Left renal pelvis (tissue), 4 donors: ENCODE results near the gene GLIS1. TPM values are rescaled to one million over a fixed set of nuclear protein-coding genes. Genes with fewer than 3 reads are reported as not detected.

Source experiments
- DNase-seq, 4 donors: peaks; one replicate each; pipeline ENCODE4 v3.0.0-alpha.2; 2013; ENCODE audit warnings: low read depth in 4 of 4, low spot score in 3 of 4
- polyA plus RNA-seq, 4 donors: library from polyadenylated mRNA; unstranded; fragments of 120-200 nt; gene quantifications; one replicate each; pipeline ENCODE4 v1.2.1, GENCODE V29; 2013; ENCODE audit not compliant: insufficient read length in 4 of 4

The GLIS1 gene
- polyA plus RNA-seq, 4 donors, result 0.29 to 3.1 (median 2.3) TPM

DNA sequence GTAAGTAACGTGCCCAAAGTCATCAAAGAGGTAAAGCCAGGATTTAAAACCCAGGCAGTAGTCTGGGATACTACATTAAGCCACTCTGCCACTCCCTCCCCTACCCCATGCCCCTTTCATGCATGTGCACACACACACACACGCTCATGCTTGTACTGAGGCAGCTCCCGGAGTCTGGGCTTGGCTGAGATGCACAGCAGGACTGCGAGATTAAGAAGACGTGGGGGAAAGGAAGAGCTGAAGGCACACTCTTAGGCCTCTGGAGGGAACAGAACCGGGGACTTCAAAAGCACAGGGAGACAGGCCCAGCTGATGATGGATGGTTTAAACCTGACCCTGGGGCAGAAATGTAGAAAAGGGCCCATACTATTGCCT lies 98.3 kb downstream of the GLIS1 start:
- DNase-seq, result no peak

DNA sequence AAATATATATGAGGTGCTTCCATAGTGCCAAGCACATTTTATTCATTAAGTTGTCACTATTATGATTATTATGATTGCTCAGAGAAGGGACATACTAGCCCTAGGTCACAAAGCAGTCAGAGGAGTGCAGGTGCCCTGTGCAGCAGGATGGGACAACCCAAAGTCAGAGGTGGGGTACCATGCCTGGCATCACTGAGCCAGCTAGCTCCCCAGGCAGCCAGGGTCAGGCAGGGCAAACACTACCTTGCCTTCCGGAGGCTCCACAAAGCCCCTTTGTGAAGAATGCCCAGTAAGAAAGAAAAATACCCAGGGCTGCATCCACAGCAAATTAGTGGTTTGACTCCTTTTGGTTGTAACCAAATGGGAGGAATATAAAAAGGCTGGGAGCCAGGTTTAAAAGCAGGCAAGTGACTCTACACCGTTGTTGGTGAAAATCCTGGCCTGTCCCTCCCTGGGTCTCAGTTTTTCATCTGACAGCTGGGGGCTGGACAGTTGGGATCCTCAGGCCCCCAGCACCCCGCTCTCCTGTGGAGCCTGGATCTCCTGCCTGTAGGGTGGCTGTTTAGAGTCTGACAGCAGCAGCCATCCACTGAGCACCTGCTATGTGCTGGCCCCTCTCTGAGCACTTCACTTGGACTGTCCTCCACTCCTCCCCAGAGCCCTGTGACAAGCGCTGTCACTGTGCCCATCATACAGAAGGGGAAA lies 98.8 kb downstream of the GLIS1 start:
- DNase-seq, result no peak

DNA sequence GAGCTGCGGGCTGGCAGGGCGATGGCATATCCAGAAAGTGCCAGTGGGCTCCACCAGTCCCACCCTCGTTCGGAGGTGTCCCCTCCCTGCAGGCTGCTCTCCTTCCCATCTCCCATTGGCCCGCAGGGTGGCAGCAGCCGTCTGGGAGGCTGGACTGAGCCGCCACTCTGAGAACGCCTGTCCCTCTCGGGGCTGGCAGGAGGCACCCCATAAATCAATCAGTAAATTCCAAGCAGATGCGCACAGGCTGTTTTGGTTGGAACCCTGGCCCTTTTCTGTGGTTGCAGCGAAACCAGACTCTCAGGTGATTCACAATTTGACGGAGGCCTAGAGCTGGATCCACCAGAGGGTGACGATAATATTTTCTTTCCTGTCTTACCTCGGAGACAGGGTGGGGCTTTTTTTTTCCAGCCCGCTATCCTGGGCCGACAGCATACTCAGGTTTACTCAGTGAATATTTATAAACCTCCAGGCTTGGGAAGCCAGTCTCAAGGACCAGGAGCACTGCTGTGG lies 99.7 kb downstream of the GLIS1 start:
- DNase-seq, result no peak

DNA sequence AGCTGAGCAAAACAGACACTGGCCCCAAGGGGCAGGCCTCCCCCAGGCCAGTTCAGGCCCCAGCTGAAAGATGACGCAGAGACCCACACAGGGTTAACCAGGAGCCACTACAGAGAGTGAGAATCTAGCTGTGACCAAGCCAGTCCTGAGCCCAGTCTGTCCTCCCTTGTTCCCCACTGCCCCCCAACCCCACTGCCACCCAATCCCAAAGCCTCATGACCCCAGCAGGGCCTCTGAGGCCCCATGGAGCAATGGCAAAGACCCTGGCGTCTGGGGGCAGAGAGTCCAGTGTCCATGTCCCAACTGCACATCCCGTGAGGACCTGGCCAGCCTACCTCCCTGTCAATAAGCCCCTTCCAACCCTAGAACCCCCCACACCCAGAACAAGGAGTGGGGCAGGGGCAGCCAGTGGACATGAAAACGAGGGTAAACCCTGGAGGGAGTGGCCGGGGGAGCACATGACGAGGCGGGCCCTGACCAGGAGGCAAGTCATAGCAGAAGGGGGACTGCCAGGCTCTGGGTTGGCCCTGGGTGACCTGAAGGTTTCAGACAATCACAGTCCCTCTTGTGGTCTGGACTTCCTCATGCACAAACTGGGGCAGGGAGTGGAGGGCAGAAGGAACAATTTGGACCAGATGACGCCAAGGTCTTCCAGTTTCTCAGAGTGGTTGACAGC lies 100.5 kb downstream of the GLIS1 start:
- DNase-seq, result no peak

DNA sequence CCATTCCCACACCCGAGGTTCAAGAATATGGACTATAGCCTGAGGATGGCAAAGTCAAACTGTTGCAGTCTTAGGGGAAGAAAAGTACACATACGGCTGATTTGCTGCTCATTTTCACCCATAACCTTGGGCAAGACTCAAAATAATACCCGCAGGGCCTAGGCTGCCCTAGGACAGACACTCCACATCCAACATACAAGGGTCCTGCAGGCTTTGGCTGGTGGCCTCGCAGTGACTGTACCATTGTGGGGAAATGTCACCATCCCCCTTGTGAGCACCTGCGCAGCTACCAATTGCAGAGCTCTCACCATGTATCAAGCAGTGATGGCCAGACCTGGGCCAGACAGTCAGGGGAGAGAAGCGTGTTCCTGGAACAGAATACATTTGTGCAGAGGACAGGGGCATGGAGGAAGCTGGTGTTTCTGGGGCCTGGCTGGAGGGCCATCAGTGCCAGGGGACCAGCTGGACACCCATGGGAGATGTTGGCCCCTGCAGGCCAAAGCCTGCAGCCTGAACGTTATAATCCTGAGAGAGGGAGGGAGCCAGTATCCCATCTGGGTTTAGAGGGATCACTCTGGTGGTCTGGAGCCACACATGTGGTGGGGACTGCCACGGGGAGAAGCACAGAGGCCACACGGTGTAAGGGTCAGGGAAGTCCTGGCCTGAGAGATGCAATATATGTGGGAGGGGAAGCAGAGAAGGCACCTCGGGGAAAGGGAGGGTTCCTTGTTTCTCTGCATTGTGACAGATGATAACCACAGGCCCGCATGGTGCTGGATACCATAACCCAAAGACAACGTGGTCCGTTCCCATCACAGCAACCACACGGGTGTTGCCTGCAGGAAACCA lies 101.2 kb downstream of the GLIS1 start:
- no peak for DNase-seq

DNA sequence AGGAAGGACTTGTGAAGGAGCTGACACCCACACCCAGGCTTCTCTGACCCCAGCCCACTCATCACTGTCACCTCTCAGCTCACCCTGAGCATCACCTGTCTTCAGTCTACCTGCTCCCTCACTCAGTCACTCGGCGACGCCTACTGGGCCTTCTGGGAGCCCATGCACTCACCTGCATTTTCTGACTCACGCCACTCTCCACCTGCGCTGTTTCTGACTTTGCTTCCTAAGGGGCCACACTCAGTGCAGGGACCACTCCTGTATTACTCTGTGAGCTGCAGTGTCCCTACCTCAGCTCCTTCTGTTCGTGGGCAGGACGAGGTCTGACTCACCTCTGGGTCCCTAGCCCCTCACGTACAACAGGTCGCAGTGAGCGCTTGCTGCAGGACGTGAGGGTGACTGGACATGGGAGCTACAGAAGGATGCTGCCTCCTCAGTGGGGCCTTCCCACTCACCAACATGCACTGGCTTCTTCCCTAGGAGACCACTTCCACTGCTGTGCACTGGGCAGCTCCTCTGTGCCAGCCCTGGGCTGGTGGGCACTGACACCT lies 102.3 kb downstream of the GLIS1 start:
- DNase-seq, result no peak

DNA sequence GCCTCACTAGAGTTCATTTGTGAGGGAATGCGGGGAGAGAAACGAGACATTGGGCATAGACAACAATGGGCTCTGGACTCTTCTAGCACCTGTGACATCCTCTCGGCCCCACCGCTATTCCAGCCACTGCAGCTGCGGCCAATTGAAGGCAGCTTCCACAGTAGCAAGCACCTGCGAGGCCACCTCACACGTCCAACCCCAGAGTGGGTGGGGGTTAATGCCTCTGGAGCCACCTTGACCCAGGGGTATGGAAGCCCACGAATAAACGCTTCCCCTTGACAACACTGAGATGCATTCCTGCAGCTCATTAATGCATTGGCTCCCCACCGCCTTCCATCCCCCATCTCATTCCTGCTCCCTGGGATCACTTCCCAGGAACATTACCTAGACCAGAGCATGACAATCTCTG lies 104.4 kb downstream of the GLIS1 start:
- no peak for DNase-seq

DNA sequence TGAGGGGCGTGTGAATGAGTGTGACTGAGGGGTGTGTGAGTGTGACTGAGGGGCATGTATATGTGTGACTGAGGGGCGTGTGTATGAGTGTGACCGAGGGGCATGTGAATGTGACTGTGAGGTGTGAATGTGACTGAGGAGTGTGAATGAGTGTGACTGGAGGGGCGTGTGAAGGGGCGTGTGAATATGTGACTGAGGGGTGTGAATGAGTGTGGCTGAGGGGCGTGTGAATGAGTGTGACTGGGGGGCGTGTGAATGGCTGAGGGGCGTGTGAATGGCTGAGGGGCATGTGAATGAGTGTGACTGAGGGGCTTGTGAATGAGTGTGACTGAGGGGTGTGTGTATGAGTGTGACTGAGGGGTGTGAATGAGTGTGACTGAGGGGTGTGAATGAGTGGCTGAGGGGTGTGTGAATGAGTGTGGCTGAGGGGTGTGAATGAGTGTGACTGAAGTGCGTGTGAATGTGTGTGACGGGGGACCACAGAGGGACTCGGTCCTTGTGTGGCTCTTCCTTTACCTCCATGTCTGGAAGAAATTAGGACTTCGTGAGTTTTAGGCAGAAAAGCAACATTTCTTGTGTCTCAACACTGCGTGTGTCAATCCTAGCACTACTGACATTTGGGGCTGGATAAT lies 105.8 kb downstream of the GLIS1 start:
- no peak for DNase-seq

DNA sequence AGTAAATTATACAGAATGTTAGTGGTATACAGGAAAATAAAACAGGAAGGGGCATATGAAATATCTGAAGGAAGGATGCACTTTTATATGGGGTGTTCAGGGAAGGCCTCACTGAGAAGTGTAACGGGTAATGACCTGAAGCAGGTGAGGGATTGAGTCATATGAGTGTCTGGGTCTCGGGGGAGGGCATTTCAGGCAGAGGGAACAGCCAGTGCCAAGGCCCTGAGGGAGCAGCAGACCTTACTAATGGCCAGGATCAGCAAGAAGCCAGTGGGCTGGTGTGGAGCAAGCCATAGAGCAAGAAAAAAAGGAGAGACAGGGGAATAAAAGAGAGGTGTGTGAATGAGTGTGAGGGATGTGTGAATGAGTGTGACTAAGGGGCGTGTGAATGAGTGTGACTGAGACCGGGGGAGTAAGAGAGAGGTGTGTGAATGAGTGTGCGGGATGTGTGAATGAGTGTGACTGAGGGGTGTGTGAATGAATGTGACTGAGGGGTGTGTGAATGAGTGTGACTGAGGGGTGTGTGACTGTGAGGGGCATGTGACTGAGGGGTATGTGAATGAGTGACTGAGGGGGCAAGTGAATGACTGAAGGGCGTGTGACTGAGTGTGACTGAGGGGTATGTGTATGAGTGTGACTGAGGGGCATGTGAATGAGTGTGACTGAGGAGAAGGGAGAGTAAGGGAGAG lies 107.2 kb downstream of the GLIS1 start:
- DNase-seq, result no peak

DNA sequence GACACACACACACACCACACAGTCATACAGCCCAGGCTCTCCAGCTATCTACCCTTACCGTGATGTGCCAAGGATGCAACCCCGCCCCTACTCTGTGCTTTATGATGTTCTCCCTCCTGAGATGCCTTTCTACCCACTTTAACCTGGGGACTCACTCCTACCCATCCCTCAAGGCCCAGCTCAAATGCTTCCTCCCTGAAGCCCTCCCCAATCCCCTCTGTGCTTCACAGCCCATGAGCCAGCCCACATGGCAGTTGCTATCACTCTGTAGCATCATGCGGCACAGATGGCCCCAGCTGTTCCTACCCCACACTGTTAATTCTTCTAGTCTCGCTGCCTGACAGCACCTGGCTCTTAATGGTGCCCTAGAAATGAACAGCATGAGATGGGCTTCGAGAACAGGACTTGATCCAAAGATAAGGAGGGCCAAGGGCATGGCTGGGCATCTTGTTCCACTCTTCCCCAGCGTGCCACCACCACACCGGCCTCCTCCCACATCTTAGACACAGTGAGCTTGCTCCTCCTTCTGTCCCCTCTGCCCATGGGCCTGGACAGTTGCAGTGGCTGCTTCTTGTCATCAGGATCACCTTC lies 109.8 kb downstream of the GLIS1 start:
- DNase-seq, result no peak

DNA sequence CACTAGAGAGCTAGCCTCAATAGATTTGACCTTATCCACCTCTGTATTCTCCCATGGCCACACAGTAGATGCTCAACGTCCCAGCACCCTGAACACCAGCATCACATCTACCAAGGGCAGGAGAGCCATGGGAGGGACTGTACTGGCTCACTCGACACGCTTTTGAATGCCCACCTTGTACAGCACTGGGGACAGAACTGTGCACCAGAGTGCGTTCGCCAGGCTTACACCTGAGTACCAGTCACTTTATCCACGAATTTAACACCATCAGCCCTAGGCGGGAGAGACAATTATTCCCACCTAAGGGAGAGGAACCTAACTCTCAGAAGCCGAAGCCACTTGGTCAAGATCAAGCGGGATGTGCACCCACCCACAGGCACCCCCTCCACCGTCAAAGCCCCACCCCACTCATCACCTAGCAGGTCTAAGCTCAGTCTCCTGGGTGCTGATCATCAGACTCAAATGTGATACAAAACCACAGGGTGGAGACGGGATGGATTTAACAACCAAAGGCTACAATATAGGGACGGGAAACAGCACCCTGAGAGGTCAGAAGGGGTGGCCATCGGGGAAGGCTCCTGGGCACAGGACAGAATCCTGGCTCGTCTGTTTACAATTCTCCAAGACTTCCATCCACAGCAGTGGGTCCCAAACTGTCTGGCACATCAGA lies 110.5 kb downstream of the GLIS1 start:
- DNase-seq, result no peak

DNA sequence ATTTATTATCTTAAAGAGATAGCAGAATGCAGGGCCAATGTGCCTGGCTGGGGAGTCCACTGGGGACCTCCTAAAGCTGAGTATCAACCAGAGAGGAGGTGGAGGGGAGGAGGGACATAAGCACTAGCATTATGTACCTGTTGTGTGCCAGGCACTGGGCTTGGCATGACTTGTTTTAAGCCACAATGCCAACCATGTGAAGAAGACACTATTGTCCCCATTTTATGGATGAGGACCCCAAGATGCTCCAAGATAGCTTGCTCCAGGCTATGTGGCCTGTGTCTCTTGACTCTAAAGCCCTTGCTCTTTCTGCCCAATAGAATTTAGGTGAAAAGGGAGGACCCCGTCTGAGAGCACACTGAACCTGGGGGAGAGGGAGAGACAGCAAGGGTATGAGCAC lies 111.3 kb downstream of the GLIS1 start:
- no peak for DNase-seq

DNA sequence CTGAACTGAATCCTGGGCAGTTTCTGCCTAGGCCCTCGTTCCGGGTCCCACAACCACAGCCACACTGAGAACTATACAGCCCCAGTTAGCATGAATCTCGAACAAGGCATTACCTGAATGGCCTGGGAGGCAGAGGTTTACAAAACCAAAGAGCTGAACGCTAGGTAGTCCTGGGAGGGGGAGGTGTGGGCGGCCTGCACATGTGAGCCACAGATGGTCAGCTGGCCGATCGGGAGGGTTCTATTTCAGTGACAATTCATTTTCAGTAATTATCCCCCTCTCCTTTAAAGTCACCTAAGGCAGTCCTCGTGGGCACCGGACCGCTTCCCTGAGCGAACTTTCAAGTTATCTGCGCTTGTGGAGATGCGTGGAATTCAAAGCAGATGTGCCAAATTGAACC lies 111.9 kb downstream of the GLIS1 start:
- DNase-seq, result no peak

DNA sequence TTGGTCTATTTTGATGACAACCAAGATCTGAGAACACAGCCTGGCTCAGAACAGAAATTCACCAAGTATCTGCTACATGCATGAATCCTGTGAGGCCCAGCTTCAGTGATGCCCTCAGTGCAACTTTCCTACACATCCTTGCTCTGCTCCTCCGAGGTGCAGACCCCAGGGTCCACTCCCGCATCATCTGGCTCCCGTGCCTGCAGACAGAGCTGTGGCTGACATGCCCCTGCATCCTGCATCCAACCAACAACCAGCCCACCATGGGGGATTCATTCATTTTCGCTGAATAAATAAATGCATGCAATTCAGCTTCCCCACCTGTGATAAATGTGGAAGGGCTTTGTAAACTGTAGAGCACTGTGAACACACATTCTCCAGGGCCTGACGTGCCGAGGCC lies 112.3 kb downstream of the GLIS1 start:
- DNase-seq, result no peak

DNA sequence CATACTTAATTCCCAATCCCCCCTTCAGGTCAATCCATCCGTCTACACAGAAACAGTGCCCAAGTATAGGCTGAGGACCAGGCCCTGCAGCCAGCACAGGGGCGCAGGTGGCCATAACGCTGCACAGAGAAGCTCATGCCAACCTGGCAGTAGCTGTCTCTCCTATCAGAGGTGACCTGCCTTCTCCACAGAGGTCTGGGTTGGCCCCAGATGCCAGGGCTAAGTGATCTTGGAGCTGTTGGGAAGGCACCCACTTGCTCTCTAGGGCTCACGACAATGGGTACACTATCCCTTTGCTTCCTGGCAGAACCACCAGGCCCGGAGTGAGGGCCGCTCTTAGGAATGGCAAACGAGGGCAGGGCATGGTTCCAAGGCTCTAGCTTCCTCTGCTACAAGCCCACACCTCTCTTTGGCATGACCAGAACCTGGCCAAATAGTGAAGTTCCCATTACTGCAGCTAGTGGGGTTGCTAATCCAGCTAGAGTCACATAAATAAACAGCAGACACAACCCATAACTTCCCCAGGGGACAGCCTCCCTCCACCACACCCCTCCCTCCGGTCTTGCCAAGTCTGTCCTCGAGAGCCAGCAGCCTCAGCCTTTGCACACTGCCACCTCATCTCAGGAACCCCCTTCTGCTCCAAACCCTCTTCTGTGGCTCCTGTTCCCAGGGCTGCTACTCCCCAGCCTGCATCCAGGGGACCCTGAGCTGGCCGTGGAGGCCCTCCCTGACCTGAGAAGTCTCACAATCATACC lies 113.0 kb downstream of the GLIS1 start:
- DNase-seq, result no peak

DNA sequence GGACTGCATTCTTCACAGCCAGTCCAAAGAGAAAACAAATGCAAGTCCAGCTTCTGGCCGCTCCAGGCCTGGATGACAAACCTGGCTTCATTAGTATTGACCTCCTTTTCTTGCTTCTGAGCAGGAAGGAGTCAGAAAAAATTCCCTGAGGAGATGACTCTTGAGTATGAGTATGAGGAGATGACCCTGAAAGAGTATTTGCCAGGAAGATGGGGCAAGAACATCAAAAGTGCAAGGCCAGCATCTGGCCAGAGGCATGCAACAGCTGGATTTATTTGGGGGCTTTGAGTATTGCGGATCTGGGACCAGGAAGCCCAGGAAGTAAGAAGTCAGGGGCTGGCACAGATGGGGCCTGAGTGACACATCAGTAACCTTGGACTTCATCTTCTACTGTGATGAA lies 113.9 kb downstream of the GLIS1 start:
- no peak for DNase-seq

DNA sequence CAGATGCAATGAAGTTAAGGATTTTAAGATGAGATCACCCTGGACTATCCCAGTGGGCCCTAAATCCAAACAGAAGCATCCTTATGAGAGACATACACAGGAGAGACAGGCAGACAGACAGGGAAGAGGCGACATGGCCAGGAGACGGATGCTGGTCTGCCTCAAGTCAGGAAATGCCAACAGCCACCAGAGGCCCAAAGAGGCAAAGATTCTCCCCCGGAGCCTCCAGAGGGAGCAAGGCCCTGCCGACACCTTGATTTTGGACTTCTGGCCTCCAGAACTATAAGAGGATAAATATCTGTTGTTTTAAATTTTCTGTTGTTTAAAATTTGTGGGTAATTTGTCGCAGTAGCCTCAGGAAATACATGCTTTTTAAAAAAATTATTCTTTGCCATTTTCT lies 116.4 kb downstream of the GLIS1 start:
- no peak for DNase-seq

DNA sequence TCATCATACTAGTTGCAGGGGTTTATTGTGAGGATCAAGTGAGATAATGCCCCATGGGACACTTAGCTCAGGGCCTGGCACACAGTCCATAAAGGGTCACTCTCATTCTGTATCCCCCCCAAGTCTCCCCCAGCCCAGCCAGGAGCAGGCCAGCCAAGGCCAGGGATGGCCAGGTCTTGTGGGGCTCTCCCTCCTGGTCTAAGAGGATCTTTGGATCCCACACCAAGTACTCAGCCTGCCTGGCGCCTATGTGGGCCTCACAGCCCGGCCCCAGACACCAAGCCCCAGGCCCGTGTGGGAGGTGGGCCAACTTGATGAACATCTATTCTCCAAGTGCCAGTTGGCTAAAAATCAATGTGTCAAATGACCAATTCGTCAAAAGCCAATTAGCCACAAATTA lies 117.8 kb downstream of the GLIS1 start:
- DNase-seq, result no peak
